Glutamatergic neuron (in vitro differentiated cells): Measurements from ENCODE around the gene EPN3. TPM values are rescaled to one million over a fixed set of nuclear protein-coding genes. Genes with fewer than 3 reads are reported as not detected.

Experiments used
- DNase-seq: peaks from one replicate; pipeline ENCODE4 v3.0.0; 2022
- H3K27ac Mint-ChIP-seq: one replicate; pipeline ENCODE4 v1.8.0; 2020; ENCODE audit warnings: mild to moderate bottlenecking, mixed read lengths, inconsistent platforms; ENCODE audit not compliant: unreplicated experiment
- H3K27me3 Mint-ChIP-seq: one replicate; pipeline ENCODE4 v1.8.0; 2020; ENCODE audit warnings: mild to moderate bottlenecking, moderate library complexity, mixed read lengths, inconsistent platforms; ENCODE audit not compliant: unreplicated experiment
- H3K36me3 Mint-ChIP-seq: one replicate; pipeline ENCODE4 v1.8.0; 2020; ENCODE audit warnings: mild to moderate bottlenecking, mixed read lengths, inconsistent platforms; ENCODE audit not compliant: unreplicated experiment
- H3K4me1 Mint-ChIP-seq: one replicate; pipeline ENCODE4 v1.8.0; 2020; ENCODE audit warnings: mild to moderate bottlenecking, low read depth, mixed read lengths, inconsistent platforms; ENCODE audit not compliant: unreplicated experiment
- H3K4me3 Mint-ChIP-seq: one replicate; pipeline ENCODE4 v1.8.0; 2020; ENCODE audit warnings: mild to moderate bottlenecking, mixed read lengths, inconsistent platforms; ENCODE audit not compliant: unreplicated experiment
- H3K9me3 Mint-ChIP-seq: one replicate; pipeline ENCODE4 v1.8.0; 2020; ENCODE audit warnings: mild to moderate bottlenecking, moderate library complexity, mixed read lengths, inconsistent platforms; ENCODE audit not compliant: unreplicated experiment
- total RNA-seq: library from RNA; stranded (reverse); fragmentation: NEBNext Ultra II Directional; extraction: Animal tissue kit (Norgen Biotek cat#: 25700); gene quantifications from one replicate; pipeline ENCODE4 v1.2.1, GENCODE V29; 2021; ENCODE audit not compliant: unreplicated experiment
- TF ChIP-seq, protein P1 (sequence below): fragments of 200-600 bp; sonication (generic); IDR thresholded peaks from one replicate; pipeline ENCODE4 v1.5.0; 2021; ENCODE audit not compliant: partially characterized antibody, unreplicated experiment

The EPN3 gene
- total RNA-seq, 1 donor from 2014 or later = 0.12 TPM

DNA sequence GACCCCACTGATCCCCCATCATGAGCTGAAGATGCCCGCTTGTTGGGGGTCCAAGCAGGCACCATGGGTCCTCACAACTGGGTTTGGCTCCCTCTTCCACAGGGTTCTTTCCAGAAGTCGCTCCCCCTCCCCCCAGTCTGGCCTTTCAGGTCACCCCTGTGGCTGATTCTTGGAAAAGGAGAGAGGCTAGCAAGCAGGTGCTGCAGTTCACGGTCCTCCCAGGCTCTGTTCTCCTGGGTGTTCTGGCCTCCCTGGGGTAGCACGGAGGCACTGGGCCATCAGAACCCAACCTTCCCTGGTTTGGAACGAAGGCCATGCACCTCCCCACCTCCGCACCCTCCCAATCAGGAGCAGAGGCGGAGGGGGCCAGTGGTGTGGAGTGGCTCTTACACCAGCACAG is 46.9 kb downstream of the EPN3 start:
- no peak overlapping the region for H3K4me3 Mint-ChIP-seq
- H3K9me3 Mint-ChIP-seq = peaks cover 15% of the 10 kb centered on the region

DNA sequence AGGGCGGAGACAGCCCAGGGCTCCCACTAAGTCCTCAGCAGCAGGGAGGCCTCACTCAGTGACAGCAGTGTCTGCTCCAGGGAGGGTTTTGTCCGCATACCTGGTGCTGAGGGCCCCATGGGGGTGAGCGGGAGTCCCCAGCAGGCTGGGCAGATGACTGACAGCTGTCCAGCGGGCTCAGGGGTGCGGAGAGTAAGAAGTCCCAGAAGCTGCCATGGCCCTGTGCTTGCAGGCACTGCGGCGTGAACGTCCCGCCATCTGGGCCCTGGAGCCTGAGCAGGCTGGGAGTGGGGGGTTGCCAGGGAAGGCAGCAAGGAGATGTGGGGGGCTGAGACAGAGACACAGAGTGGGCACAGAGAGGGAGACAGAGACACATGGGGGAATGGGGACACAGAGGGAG is 48.1 kb downstream of the EPN3 start:
- TF ChIP-seq, protein P1, sequence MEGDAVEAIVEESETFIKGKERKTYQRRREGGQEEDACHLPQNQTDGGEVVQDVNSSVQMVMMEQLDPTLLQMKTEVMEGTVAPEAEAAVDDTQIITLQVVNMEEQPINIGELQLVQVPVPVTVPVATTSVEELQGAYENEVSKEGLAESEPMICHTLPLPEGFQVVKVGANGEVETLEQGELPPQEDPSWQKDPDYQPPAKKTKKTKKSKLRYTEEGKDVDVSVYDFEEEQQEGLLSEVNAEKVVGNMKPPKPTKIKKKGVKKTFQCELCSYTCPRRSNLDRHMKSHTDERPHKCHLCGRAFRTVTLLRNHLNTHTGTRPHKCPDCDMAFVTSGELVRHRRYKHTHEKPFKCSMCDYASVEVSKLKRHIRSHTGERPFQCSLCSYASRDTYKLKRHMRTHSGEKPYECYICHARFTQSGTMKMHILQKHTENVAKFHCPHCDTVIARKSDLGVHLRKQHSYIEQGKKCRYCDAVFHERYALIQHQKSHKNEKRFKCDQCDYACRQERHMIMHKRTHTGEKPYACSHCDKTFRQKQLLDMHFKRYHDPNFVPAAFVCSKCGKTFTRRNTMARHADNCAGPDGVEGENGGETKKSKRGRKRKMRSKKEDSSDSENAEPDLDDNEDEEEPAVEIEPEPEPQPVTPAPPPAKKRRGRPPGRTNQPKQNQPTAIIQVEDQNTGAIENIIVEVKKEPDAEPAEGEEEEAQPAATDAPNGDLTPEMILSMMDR = no peak
- DNase-seq = no peak
- Mint-ChIP-seq H3K27ac (no peak overlapping the region), H3K4me3 (peak overlapping the region; percentile 49), H3K4me1 (peaks cover 11% of the 10 kb centered on the region), H3K36me3 (no peaks in the 10 kb centered on the region), H3K27me3 (peaks cover 12% of the 10 kb centered on the region), H3K9me3 (peaks cover 13% of the 10 kb centered on the region)

More for the DNA sequence above, 46.9 kb downstream of the EPN3 start:
- H3K4me1 Mint-ChIP-seq = peaks cover 11% of the 10 kb centered on the region
- TF ChIP-seq, protein P1 = no peak
- H3K27me3 Mint-ChIP-seq = peaks cover 15% of the 10 kb centered on the region
- no peak overlapping the region for H3K27ac Mint-ChIP-seq
- no peak for DNase-seq
- no peaks in the 10 kb centered on the region for H3K36me3 Mint-ChIP-seq

DNA sequence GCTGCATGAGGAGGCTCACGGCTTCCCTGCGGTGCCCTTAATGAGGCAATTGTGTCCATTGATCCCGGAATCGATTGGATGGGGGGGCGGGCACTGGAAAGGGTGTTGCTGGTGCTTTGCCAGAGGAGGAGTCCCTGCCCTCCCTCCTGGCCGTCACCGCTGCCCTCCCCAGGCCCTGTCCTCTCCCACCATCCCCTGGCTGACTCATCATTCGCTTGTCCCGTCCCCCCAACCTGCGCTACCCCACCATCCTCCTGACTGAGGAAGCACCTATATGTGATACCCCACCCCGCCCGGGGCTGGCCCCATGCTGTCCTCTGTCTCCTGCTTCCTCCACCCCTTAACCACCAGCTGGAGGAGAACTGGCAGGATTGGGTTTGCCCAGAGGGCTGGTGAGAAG is 48.8 kb downstream of the EPN3 start:
- TF ChIP-seq, protein P1 = no peak
- H3K9me3 Mint-ChIP-seq = peaks cover 13% of the 10 kb centered on the region
- no peak overlapping the region for H3K27ac Mint-ChIP-seq
- H3K36me3 Mint-ChIP-seq = no peaks in the 10 kb centered on the region
- no peak overlapping the region for H3K4me3 Mint-ChIP-seq
- peaks cover 11% of the 10 kb centered on the region for H3K4me1 Mint-ChIP-seq
- DNase-seq = no peak
- H3K27me3 Mint-ChIP-seq = peaks cover 14% of the 10 kb centered on the region

GRCh38 chr17:50582741-50583140 is 50.2 kb downstream of the EPN3 start:
- no peak for DNase-seq
- Mint-ChIP-seq H3K4me1 (peaks cover 15% of the 10 kb centered on the region), H3K27me3 (peaks cover 15% of the 10 kb centered on the region), H3K36me3 (no peaks in the 10 kb centered on the region), H3K4me3 (no peak overlapping the region), H3K9me3 (peaks cover 8% of the 10 kb centered on the region), H3K27ac (no peak overlapping the region)
- TF ChIP-seq, protein P1 = no peak

- no peak for DNase-seq
- Mint-ChIP-seq H3K27ac (no peak overlapping the region), H3K9me3 (peaks cover 8% of the 10 kb centered on the region), H3K4me1 (peaks cover 14% of the 10 kb centered on the region), H3K4me3 (peak overlapping the region; percentile 15), H3K27me3 (peaks cover 15% of the 10 kb centered on the region), H3K36me3 (no peaks in the 10 kb centered on the region)
- TF ChIP-seq, protein P1 = no peak
Observed at GRCh38 chr17:50583641-50584040, 51.1 kb downstream of the EPN3 start.
